Measurements from ENCODE around the gene HAGH. TPM values are rescaled to one million over a fixed set of nuclear protein-coding genes. Genes with fewer than 3 reads are reported as not detected.

HAGH gene
- total RNA-seq: 66.8 and 85.2 TPM in 2 replicates

DNA sequence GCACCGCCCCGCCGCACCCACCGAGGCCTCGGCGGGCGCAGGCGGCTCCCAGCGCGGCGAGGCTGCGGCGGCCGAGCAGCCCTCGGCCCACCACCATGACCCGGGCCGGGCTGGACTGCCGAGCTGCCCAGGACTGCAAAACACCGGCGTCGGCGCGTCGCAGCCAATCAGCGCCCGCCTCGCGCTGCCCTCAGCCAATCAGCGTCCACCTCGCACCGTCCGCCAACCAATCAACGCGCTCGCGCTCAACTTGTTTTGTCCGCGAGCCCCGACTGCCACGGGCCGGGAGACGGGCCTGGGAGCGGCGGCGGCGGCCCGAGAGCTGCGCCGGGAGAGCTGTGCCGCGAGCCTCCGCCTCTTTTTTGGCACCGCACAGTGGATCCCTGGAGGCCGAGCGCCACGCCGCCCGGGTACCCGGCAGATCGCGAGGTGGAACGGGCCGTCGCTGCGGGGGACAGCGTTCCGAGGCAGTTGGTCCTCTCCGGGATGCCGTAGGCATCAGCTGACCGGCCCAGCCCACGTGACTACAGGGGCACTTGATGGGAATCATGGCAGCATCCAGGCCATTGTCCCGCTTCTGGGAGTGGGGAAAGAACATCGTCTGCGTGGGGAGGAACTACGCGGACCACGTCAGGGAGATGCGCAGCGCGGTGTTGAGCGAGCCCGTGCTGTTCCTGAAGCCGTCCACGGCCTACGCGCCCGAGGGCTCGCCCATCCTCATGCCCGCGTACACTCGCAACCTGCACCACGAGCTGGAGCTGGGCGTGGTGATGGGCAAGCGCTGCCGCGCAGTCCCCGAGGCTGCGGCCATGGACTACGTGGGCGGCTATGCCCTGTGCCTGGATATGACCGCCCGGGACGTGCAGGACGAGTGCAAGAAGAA, at the start of gene HAGH, which contains the start of gene FAHD1:
Gene HAGH (minus strand): TSS at position 135 of the 883 bp plus-strand sequence. CDS start 38 bp downstream, at position 97.
Gene FAHD1 (plus strand): TSS at position 516 of the 883 bp plus-strand sequence. CDS start 33 bp downstream, at position 549.

DNA sequence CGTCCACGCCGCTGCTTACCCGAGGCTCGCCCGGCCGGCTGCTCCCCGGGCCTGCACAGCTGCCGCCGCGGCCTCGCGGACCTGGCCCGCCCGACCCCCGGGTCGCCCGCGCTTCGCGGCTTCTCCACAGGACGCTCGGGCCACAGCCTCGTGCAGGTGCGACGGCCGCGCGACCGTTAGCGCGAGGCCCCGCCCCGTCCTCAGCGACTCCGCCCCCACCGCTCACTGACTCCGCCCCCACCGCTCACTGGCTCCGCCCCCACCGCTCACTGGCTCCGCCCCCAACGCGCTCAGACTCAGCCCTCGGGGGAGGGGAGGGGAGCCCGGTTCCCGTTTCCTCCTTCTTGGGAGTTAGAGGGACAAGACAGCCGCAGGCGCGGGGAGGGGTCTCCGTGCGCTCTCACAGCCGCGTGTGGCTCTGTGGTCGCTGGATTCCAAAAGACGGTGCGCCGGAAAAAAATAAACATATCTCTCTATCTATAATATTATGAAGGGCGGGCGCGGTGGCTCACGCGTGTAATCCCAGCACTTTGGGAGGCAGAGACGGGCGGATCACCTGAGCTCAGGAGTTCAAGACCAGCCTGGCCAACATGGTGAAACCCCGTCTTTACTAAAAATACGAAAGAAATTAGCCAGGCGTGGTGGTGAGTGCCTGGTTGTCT, 45.5 kb upstream of the HAGH start, which contains the start of gene MEIOB:
Gene MEIOB (minus strand): TSS at position 191 of the 662 bp plus-strand sequence. CDS start 3,989 bp downstream, outside the sequence.

DNA sequence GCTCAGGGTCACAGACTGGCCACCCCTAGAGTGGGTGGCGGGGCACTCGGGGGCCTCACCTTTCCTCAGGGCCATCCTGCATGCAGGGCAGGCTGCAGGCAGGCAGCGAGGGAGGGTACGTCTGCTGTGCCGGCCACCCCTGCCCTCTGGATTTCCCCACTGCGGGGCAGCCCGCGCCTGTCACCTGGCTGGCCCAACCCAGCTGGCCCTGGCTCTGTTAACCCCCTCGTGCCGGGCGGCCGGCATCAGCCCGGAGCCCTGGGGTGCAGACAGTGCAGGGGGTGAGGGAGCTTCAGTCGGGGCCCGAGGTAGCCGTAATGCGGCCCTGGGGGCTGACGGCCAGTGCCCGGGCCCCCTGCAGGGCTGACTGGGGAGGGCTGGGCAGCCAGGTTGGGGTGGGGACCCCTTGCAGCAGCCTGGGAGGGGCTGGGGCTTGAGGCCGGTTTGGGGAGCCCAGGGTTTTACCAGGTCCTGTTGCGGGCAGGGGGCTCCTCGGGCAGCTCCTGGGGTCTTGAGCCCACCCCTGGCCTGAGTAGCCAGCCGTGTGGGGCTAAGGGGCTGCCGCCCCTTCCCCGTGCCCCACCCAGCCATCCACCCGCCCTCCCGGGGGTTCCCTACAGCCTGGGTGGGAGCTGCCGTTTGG, 32.9 kb downstream of the HAGH start, which contains the start of gene IGFALS:
Gene IGFALS (minus strand): TSS at position 128 of the 643 bp plus-strand sequence. CDS start 53 bp downstream, at position 75.

DNA sequence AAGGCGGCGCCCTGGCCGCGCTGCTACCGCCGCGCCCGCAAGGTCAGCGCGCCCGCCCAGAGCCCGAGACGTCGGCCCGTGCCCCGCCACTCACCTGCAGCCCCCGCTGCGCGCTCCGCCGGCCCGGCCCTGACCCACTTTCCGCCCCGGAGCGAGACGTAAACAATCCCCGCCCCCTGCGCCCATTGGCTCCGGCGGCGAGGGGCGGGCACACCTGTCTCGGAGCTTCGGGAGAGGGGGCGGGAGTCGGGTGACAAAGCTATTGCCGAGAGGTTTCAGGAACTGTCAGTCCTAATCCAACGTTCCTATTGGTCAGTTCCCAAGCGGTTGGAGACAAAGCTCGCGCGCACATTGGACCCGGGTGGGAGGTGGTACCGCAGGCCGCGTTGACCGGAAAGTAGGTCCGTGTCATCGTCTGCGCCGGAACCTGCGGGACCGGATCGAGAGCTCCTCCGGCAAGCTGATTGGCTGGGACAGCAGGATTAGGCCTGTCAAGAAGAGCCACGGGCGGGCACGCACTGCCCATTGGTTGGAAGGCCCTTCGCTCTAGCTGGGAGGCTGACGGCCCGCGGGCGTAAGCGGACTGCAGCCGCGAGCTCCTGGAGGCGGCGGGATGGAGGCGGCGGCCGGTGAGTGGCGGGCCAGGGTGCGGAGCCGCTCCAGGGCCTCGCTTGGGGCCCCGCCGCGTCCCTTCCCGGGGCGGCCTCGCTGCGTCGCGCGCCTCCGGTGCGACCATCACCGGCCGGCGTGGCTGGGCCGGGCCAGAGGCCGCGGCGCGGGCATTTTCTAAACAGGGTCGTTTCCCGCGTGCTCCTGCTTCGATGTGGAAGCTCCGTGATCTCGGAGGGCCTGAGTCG, 44.0 kb downstream of the HAGH start, which contains the start of the genes NUBP2 and SPSB3:
Gene NUBP2 (plus strand): TSS at position 553 of the 857 bp plus-strand sequence. CDS start 61 bp downstream, at position 614.
Gene SPSB3 (minus strand): TSS at position 164 of the 857 bp plus-strand sequence. CDS start 1,088 bp downstream, outside the sequence.

DNA sequence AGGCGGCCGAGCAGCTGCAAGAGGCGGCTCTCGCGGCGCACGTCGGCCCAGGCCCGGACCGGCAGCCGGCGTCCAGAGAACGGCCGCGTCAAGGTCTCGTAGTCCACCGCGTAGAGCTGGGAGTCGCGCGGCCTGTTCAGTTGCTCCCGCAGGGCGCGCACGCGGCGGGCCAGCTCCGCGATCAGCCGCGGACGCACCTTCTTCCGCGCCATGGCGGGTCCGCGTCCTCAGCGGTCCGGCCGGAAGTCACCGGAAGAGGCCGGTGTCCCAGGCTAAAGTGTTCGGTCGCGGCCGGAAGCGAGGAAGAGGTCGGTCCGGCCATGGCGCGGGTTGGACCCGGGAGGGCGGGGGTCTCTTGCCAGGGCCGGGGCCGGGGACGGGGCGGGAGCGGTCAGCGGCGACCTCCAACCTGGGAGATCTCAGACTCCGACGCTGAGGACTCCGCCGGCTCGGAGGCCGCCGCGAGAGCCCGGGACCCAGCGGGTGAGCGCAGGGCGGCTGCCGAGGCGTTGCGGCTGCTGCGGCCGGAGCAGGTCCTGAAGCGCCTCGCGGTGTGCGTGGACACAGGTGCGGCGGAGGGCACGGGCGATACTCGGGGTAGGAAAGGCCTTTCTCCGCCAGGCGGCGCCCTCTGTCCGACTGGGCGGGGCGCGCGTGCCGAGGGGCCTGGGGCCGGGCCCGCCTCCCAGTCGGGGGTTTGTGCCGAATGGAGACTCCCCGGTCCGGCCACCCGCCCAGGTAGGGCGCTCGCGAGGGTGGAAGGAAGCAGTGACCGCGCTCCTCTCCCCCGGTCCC, 53.5 kb downstream of the HAGH start, which contains the start of gene MRPS34:
Gene MRPS34 (minus strand): TSS at position 227 of the 795 bp plus-strand sequence. CDS start 15 bp downstream, at position 212.

GRCh38 chr16:1772362-1772907, 54.2 kb downstream of the HAGH start, which contains the start of gene EME2:
TSS of gene EME2 (plus strand) at chr16:1772810. CDS start at chr16:1773228, 418 bp downstream.

DNA sequence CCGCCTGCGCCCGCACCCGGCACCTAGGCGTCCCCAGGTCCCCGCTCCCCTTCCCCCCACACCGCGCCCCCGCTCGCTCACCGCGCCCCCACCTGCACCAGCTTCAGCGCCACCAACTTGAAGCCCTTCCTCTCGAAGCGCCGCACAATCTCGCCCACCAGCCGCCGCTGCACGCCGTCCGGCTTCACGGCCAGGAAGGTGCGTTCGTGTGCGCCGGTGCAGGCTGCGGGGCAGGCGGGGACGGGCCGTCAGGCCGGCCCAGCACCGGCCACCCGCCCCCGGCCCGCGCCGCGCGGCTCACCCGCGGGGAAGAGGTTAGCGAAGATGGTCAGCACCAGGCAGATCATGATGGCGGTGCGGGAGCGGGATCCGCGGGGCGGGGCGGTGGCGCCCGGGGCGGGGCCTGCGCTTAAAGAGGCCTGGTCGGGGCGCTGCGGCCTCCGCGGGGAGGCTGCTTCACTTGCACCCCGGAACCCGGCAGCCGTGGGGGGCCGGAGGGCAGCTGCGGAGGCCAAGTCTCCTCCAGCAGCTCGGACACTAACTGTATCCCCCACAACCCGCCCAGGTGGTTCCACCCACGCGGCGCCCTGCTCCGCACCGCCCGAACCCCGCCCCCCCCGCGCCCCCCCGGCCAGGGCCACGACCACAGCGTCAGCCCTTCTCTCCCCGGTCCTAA, 55.3 kb downstream of the HAGH start, which contains the start of gene NME3:
Gene NME3 (minus strand): TSS at position 356 of the 676 bp plus-strand sequence. CDS start 9 bp downstream, at position 347.

Other genes with a start within 250 kb of the HAGH start
- gene IFT140, start 214.8 kb downstream of the HAGH start, total RNA-seq: 9.4 and 12.0 TPM in 2 replicates
- 6.7 and 11.2 TPM in 2 replicates for gene CRAMP1, start 214.5 kb downstream of the HAGH start, total RNA-seq
- gene JPT2, start 148.5 kb downstream of the HAGH start, total RNA-seq: 35.2 and 51.1 TPM in 2 replicates
- gene MAPK8IP3, start 120.6 kb downstream of the HAGH start, total RNA-seq: 18.5 and 31.4 TPM in 2 replicates
- 70.0 and 79.8 TPM in 2 replicates for gene NME3, start 55.3 kb downstream of the HAGH start, total RNA-seq
- gene EME2, start 54.0 kb downstream of the HAGH start, total RNA-seq: 3.1 and 4.5 TPM in 2 replicates
- 65.7 and 84.4 TPM in 2 replicates for gene MRPS34, start 53.7 kb downstream of the HAGH start, total RNA-seq
- 30.1 and 36.5 TPM in 2 replicates for gene SPSB3, start 44.3 kb downstream of the HAGH start, total RNA-seq
- 64.0 and 92.1 TPM in 2 replicates for gene NUBP2, start 43.9 kb downstream of the HAGH start, total RNA-seq
- not detected in 2 replicates for gene IGFALS, start 33.1 kb downstream of the HAGH start, total RNA-seq
- 35.6 and 42.2 TPM in 2 replicates for gene FAHD1, start 381 bp upstream of the HAGH start, total RNA-seq
- 0.18 TPM in 1 of 2 replicates, not detected in the other for gene MEIOB, start 45.3 kb upstream of the HAGH start, total RNA-seq
- gene HS3ST6, start 91.6 kb upstream of the HAGH start, total RNA-seq: not detected in 2 replicates
- 11.8 and 13.7 TPM in 2 replicates for gene MSRB1, start 116.4 kb upstream of the HAGH start, total RNA-seq
- gene RPL3L, start 127.9 kb upstream of the HAGH start, total RNA-seq: not detected in 2 replicates
- gene NDUFB10, start 132.7 kb upstream of the HAGH start, total RNA-seq: 216 and 235 TPM in 2 replicates
- 2,750 and 3,500 TPM in 2 replicates for gene RPS2, start 138.0 kb upstream of the HAGH start, total RNA-seq
- not detected in 2 replicates for gene RNF151, start 140.0 kb upstream of the HAGH start, total RNA-seq
- 45.9 and 50.2 TPM in 2 replicates for gene TBL3, start 145.2 kb upstream of the HAGH start, total RNA-seq
- gene NOXO1, start 154.6 kb upstream of the HAGH start, total RNA-seq: 0.32 TPM in 1 of 2 replicates, not detected in the other
- gene GFER, start 157.4 kb upstream of the HAGH start, total RNA-seq: 16.2 and 45.2 TPM in 2 replicates
- 5.2 and 6.6 TPM in 2 replicates for gene SYNGR3, start 163.1 kb upstream of the HAGH start, total RNA-seq
- 29.2 and 39.2 TPM in 2 replicates for gene ZNF598, start 183.0 kb upstream of the HAGH start, total RNA-seq
- 1.6 TPM in 1 of 2 replicates, not detected in the other for gene NPW, start 193.0 kb upstream of the HAGH start, total RNA-seq
- 116 and 122 TPM in 2 replicates for gene NHERF2, start 200.1 kb upstream of the HAGH start, total RNA-seq
- gene NTHL1, start 221.0 kb upstream of the HAGH start, total RNA-seq: 14.4 and 34.5 TPM in 2 replicates
- 47.3 and 66.4 TPM in 2 replicates for gene TSC2, start 221.2 kb upstream of the HAGH start, total RNA-seq